HepG2 (cell line): ENCODE data around the gene CTXN1. TPM values are rescaled to one million over a fixed set of nuclear protein-coding genes. Genes with fewer than 3 reads are reported as not detected.

Experiments
- ATF7-NPFF ChIP-seq: sonication (generic); formaldehyde crosslinking; IDR thresholded peaks from 2 replicates; pipeline ENCODE4 v1.8.1; 2023; ENCODE audit warnings: mild to moderate bottlenecking, low read depth, missing genetic modification reagents, moderate library complexity
- BRCA1 ChIP-seq: sonication (generic); formaldehyde crosslinking; IDR thresholded peaks from 2 replicates; pipeline ENCODE4 v1.4.0; 2020; ENCODE audit warnings: missing genetic modification reagents
- PRPF4 ChIP-seq: fragments of 200-400 bp; formaldehyde crosslinking; IDR thresholded peaks from 2 replicates; pipeline ENCODE4 v1.6.1; 2016; ENCODE audit warnings: low read length, low read depth; ENCODE audit not compliant: poor library complexity, severe bottlenecking
- REL ChIP-seq: sonication (generic); formaldehyde crosslinking; conservative IDR thresholded peaks from 2 replicates; pipeline ENCODE4 v1.8.0; 2022; ENCODE audit warnings: mild to moderate bottlenecking, missing genetic modification reagents, moderate library complexity
- SP4 ChIP-seq: sonication (generic); formaldehyde crosslinking; IDR thresholded peaks from 2 replicates; pipeline ENCODE4 v1.8.1; 2023; ENCODE audit warnings: mild to moderate bottlenecking, missing genetic modification reagents
- SSRP1 ChIP-seq: IDR thresholded peaks from 2 replicates; pipeline ENCODE4 v1.6.1; 2016; ENCODE audit warnings: control low read depth
- ZBTB8A ChIP-seq: sonication (generic); formaldehyde crosslinking; IDR thresholded peaks from 2 replicates; pipeline ENCODE4 v1.4.0; 2020; ENCODE audit warnings: mild to moderate bottlenecking, low read depth, missing genetic modification reagents, borderline replicate concordance
- ZMYM4 ChIP-seq: sonication (generic); formaldehyde crosslinking; IDR thresholded peaks from 2 replicates; pipeline ENCODE4 v1.8.1; 2023; ENCODE audit warnings: mild to moderate bottlenecking, missing genetic modification reagents
- ZNF205 ChIP-seq: IDR thresholded peaks from 2 replicates; pipeline ENCODE4 v1.6.1; 2018; ENCODE audit warnings: missing biosample characterization, missing genetic modification reagents
- ZNF331 ChIP-seq: sonication (generic); formaldehyde crosslinking; IDR thresholded peaks from 2 replicates; pipeline ENCODE4 v1.4.0; 2020; ENCODE audit warnings: missing genetic modification reagents
- ZNF468 ChIP-seq: sonication (generic); formaldehyde crosslinking; IDR thresholded peaks from 2 replicates; pipeline ENCODE4 v1.8.0; 2022; ENCODE audit warnings: mild to moderate bottlenecking, moderate library complexity, missing genetic modification reagents
- ZNF674 ChIP-seq: sonication (generic); formaldehyde crosslinking; IDR thresholded peaks from 2 replicates; pipeline ENCODE4 v1.5.0; 2020; ENCODE audit warnings: low read depth, mild to moderate bottlenecking, missing genetic modification reagents
- polyA plus RNA-seq, 8 experiments: library from polyadenylated mRNA; depleted of rRNA in 3 of 8; stranded (reverse) in 7 of 8; unstranded in 1 of 8; fragments of >200 nt; fragmentation: Illumina TruSeq in 4 of 8; extraction: Trizol in 4 of 8; gene quantifications; 2 replicates each; pipeline versions ENCODE4 v1.2.1 to v1.2.3, GENCODE V29; 2011 to 2016; ENCODE audit warnings: low read depth in 4 of 8, missing spikeins in 1 of 8, mixed read lengths in 1 of 8; ENCODE audit not compliant: insufficient read depth in 1 of 8
- total RNA-seq, 5 experiments: library from RNA; depleted of rRNA; stranded (reverse); fragments of >200 nt; fragmentation: Illumina TruSeq; extraction: Trizol; gene quantifications; 2 replicates each; pipeline ENCODE4 v1.2.3, GENCODE V29; 2016; ENCODE audit warnings: low read depth in 1 of 5
- TF ChIP-seq, protein P1 (sequence below): sonication (generic); formaldehyde crosslinking; conservative IDR thresholded peaks from 2 replicates; pipeline ENCODE4 v1.4.0; 2020; ENCODE audit warnings: missing genetic modification reagents
- TF ChIP-seq, protein P2 (sequence below): sonication (generic); formaldehyde crosslinking; IDR thresholded peaks from 2 replicates; pipeline ENCODE4 v1.9.0; 2021; ENCODE audit warnings: missing genetic modification reagents, borderline replicate concordance
- TF ChIP-seq, protein P3 (sequence below): sonication (generic); formaldehyde crosslinking; IDR thresholded peaks from 2 replicates; pipeline ENCODE4 v1.5.1; 2020; ENCODE audit warnings: mild to moderate bottlenecking, missing genetic modification reagents, moderate library complexity
- TF ChIP-seq, protein P4 (sequence below): sonication (generic); formaldehyde crosslinking; IDR thresholded peaks from 2 replicates; pipeline ENCODE4 v1.5.0; 2020; ENCODE audit warnings: missing genetic modification reagents
- TF ChIP-seq, protein P5 (sequence below): sonication (generic); formaldehyde crosslinking; IDR thresholded peaks from 2 replicates; pipeline ENCODE4 v1.4.0; 2020; ENCODE audit warnings: missing genetic modification reagents, borderline replicate concordance

The CTXN1 gene
- total and polyA plus RNA-seq, 2 of the 13 experiments (the other 11 are each of a cell fraction or from before 2014, with no cell fraction given), result 0.11 TPM; not detected in 1

- TF ChIP-seq, protein P1, sequence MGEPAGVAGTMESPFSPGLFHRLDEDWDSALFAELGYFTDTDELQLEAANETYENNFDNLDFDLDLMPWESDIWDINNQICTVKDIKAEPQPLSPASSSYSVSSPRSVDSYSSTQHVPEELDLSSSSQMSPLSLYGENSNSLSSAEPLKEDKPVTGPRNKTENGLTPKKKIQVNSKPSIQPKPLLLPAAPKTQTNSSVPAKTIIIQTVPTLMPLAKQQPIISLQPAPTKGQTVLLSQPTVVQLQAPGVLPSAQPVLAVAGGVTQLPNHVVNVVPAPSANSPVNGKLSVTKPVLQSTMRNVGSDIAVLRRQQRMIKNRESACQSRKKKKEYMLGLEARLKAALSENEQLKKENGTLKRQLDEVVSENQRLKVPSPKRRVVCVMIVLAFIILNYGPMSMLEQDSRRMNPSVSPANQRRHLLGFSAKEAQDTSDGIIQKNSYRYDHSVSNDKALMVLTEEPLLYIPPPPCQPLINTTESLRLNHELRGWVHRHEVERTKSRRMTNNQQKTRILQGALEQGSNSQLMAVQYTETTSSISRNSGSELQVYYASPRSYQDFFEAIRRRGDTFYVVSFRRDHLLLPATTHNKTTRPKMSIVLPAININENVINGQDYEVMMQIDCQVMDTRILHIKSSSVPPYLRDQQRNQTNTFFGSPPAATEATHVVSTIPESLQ, result no peak
- TF ChIP-seq SSRP1 (CRISPR knock-in tag) (no peak), REL (CRISPR knock-in tag) (no peak), ZBTB8A (CRISPR knock-in tag) (no peak), BRCA1 (CRISPR knock-in tag) (peak; percentile 18; the same call in 1 of the 2 replicates), ZMYM4 (CRISPR knock-in tag) (peak; percentile 83), ZNF205 (CRISPR knock-in tag) (no peak), ZNF468 (CRISPR knock-in tag) (no peak), PRPF4 (no peak), ATF7-NPFF (CRISPR knock-in tag) (peak; percentile 68; the same call in 1 of the 2 replicates), ZNF674 (0 out of 2 replicates have a peak, but pooled peaks have one; percentile 47), ZNF331 (CRISPR knock-in tag) (0 out of 2 replicates have a peak, but pooled peaks have one; percentile 79), SP4 (peak; percentile 97)
- TF ChIP-seq, protein P2, sequence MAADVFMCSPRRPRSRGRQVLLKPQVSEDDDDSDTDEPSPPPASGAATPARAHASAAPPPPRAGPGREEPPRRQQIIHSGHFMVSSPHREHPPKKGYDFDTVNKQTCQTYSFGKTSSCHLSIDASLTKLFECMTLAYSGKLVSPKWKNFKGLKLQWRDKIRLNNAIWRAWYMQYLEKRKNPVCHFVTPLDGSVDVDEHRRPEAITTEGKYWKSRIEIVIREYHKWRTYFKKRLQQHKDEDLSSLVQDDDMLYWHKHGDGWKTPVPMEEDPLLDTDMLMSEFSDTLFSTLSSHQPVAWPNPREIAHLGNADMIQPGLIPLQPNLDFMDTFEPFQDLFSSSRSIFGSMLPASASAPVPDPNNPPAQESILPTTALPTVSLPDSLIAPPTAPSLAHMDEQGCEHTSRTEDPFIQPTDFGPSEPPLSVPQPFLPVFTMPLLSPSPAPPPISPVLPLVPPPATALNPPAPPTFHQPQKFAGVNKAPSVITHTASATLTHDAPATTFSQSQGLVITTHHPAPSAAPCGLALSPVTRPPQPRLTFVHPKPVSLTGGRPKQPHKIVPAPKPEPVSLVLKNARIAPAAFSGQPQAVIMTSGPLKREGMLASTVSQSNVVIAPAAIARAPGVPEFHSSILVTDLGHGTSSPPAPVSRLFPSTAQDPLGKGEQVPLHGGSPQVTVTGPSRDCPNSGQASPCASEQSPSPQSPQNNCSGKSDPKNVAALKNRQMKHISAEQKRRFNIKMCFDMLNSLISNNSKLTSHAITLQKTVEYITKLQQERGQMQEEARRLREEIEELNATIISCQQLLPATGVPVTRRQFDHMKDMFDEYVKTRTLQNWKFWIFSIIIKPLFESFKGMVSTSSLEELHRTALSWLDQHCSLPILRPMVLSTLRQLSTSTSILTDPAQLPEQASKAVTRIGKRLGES (CRISPR knock-in tag), result no peak
- TF ChIP-seq, protein P3, sequence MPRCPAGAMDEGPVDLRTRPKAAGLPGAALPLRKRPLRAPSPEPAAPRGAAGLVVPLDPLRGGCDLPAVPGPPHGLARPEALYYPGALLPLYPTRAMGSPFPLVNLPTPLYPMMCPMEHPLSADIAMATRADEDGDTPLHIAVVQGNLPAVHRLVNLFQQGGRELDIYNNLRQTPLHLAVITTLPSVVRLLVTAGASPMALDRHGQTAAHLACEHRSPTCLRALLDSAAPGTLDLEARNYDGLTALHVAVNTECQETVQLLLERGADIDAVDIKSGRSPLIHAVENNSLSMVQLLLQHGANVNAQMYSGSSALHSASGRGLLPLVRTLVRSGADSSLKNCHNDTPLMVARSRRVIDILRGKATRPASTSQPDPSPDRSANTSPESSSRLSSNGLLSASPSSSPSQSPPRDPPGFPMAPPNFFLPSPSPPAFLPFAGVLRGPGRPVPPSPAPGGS (CRISPR knock-in tag), result no peak; the same call in 1 of the 2 replicates
- TF ChIP-seq, protein P4, sequence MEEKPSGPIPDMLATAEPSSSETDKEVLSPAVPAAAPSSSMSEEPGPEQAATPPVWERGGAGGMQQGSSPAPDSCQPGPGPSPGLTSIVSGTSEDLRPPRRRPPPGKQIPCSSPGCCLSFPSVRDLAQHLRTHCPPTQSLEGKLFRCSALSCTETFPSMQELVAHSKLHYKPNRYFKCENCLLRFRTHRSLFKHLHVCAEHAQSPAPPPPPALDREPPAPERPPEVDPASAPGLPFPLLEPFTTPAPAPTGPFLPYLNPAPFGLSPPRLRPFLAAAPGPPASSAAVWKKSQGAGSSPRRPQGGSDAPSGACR, result peak; percentile 94
- TF ChIP-seq, protein P5, sequence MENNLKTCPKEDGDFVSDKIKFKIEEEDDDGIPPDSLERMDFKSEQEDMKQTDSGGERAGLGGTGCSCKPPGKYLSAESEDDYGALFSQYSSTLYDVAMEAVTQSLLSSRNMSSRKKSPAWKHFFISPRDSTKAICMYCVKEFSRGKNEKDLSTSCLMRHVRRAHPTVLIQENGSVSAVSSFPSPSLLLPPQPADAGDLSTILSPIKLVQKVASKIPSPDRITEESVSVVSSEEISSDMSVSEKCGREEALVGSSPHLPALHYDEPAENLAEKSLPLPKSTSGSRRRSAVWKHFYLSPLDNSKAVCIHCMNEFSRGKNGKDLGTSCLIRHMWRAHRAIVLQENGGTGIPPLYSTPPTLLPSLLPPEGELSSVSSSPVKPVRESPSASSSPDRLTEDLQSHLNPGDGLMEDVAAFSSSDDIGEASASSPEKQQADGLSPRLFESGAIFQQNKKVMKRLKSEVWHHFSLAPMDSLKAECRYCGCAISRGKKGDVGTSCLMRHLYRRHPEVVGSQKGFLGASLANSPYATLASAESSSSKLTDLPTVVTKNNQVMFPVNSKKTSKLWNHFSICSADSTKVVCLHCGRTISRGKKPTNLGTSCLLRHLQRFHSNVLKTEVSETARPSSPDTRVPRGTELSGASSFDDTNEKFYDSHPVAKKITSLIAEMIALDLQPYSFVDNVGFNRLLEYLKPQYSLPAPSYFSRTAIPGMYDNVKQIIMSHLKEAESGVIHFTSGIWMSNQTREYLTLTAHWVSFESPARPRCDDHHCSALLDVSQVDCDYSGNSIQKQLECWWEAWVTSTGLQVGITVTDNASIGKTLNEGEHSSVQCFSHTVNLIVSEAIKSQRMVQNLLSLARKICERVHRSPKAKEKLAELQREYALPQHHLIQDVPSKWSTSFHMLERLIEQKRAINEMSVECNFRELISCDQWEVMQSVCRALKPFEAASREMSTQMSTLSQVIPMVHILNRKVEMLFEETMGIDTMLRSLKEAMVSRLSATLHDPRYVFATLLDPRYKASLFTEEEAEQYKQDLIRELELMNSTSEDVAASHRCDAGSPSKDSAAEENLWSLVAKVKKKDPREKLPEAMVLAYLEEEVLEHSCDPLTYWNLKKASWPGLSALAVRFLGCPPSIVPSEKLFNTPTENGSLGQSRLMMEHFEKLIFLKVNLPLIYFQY (CRISPR knock-in tag), result no peak
Measured at GRCh38 chr19:7943444-7944176, 17.7 kb upstream of the CTXN1 start, which contains the start of gene TIMM44 (continued).
